ENCODE results near the gene WWOX. TPM values are rescaled to one million over a fixed set of nuclear protein-coding genes. Genes with fewer than 3 reads are reported as not detected.

The WWOX gene
- total RNA-seq, 1 experiment from 2014 or later, result 38.9 TPM

DNA sequence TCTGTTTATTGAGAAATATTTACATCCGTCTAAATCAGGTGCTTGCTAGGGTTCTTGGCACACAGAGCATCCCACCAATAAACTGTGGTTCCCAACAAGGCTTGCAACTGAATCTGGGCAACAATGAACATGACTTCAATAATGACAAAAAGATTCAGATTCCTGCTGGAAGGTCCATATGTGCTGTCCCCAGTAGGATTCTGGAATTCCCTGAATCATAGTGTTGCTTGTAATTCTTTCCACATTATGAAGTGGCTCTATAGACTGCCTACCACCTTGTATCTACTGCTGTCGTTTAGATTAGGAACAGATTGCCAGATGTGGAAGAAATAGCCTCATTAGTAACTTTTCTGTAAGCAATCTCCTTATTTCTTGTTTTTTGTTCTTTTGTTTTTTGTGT lies 265.9 kb downstream of the WWOX start:
- in situ Hi-C loops (cut with HindIII; ENCODE audit: low sequenced_read_pairs), result no loop called here

DNA sequence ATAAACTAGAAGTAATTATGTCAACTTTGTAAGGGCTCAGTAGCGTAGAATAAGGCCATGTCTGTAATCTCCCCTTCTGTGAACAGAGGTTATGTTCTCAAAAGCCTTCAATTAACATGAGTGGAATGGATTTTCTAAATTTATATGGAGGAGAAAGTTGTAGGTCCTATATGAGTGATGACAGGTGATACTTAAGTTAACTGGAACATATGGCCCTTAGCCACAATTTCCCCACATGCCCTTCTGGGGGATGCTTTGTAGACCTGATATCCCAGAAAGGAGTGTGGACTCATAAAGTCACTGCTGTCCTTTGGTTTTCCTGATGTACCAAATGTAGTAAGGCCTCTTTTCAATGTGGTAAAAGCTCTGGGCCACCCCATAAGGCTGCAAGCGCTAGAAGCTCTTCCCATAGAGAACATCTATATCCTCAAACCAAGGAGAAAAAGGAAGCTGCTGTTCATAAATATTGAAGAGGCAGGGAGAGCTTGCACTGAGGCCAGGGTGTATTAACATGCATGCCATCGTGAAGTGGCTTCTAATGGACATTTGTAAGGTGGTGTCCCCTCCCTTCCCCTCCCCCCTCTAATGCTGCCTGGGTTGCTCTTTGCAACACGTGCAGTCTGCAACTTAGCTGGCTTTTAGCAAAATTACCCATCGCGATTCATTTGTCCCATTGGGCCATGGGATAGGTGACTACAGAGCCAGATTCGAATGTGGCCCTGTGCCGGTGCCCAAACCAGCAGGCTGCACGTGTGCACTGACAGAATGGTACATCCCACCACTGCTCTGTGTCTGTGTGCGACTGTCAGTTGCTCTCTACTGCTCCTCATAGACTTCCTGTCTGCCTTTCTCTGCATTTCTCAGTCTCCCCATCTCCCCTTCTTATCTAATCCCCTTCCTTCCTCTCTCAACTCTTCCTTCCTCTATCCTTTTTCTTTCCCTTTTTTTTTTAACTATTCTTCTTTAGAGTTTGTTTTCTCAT lies 269.0 kb downstream of the WWOX start:
- in situ Hi-C loops (cut with HindIII; ENCODE audit: low sequenced_read_pairs), result no loop called here

More for the DNA sequence above, 265.9 kb downstream of the WWOX start:
- no peak for DNase-seq (ENCODE audit: low spot score)

DNA sequence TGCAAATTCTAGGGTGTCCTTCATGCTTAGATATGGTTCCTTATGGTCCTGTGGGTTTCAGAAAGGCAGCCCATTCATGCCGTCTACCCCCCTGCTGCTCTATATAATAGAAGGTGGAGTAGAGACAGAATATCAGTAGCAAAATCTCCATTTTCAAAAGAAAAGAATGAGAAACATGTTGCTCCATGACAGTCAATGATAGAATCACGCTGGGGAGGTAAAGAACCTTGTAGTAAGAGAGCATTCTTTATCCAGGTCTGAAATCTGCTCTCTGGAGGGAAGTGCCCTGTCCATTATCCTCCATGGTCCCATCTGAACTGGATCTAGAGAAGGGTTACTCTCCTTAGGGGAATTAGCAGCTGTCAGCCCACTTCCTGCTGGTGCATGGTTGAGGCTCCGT lies 272.8 kb downstream of the WWOX start:
- in situ Hi-C loops (cut with HindIII; ENCODE audit: low sequenced_read_pairs), result no loop called here
- DNase-seq (ENCODE audit: low spot score), result no peak

More for the DNA sequence above, 269.0 kb downstream of the WWOX start:
- no peak for DNase-seq (ENCODE audit: low spot score)

GRCh38 chr16:78375055-78375679 lies 275.7 kb downstream of the WWOX start:
- DNase-seq (ENCODE audit: low spot score), result no peak
- in situ Hi-C loops (cut with HindIII; ENCODE audit: low sequenced_read_pairs), result no loop called here

GRCh38 chr16:78376452-78376851 lies 277.0 kb downstream of the WWOX start:
- in situ Hi-C loops (cut with HindIII; ENCODE audit: low sequenced_read_pairs), result no loop called here
- DNase-seq (ENCODE audit: low spot score), result no peak

DNA sequence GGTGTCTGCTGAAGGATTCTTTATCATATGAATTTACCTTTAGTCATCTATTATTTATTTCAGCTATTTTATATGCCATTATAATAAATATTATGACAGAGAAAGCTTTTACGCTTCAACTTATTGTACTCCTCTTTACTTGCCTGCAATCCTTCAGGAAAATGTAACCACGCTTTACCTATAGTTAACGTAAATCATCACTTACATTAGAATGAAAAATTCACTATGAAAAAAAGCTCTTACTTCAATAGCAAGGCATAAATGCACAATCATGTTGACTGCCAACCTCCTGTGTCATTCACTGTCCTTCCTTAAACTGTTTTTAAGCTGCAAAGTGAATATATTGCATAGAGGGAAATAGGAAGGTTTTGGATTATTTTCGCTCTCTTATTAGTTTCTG lies 277.9 kb downstream of the WWOX start:
- in situ Hi-C loops (cut with HindIII; ENCODE audit: low sequenced_read_pairs), result no loop called here
- DNase-seq (ENCODE audit: low spot score), result no peak

GRCh38 chr16:78381060-78381459 lies 281.6 kb downstream of the WWOX start:
- no peak for DNase-seq (ENCODE audit: low spot score)
- in situ Hi-C loops (cut with HindIII; ENCODE audit: low sequenced_read_pairs), result no loop called here

DNA sequence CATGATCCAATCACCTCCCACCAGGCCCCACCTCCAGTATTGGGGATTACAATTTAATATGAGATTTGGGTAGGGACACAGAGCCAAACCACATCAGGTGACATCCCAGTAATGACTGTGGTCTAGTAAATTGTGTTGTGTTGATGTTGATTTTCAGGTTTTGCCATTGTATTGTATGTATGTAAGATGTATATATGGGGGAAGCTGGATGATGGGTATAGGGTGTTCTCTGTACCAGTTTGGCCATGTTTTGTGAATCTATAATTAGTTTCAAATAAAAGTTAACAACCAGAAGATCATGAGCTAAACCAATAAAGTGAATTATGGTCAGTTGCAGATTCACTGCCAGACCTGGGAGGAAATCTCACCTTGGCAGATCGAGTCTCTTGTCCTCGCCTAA lies 283.7 kb downstream of the WWOX start:
- no peak for DNase-seq (ENCODE audit: low spot score)
- in situ Hi-C loops (cut with HindIII; ENCODE audit: low sequenced_read_pairs), result no loop called here

DNA sequence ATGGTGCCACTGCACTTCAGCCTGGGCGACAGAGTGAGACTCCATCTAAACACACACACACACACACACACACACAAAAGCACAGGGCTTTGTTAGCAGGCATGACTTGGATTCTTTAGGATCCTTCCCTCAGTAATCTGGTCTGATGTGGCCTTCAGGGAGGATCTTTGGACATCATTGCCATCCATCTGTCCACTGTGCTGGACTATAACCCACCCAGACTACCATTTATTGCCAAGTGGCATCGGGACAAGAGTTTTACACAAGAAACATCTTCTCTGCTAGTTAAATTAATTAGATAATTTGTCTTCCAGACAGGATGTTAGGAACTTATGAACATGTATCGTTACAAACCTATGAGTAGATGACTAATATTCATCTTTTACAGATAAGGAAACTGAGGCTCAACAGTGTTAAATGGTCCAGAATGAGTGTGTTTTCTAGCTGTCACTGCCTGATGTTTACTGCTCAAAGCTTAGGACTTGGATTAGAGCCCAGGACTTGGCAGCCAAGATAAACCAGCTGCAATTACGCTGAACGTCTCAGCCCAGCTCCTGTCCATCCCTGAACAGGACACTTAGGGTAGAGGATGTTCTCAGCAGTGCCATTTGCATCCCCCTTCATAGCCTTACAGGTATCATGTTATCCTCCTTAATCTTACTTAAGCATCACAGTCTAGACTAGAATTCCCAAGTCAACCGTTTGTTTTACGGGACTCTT lies 285.8 kb downstream of the WWOX start:
- in situ Hi-C loops (cut with HindIII; ENCODE audit: low sequenced_read_pairs), result no loop called here
- no peak for DNase-seq (ENCODE audit: low spot score)

- DNase-seq (ENCODE audit: low spot score), result no peak
- in situ Hi-C loops (cut with HindIII; ENCODE audit: low sequenced_read_pairs), result no loop called here
These were observed 287.3 kb downstream of the WWOX start for GRCh38 chr16:78386557-78387324.

GRCh38 chr16:78389009-78389498 lies 289.6 kb downstream of the WWOX start:
- in situ Hi-C loops (cut with HindIII; ENCODE audit: low sequenced_read_pairs), result no loop called here
- no peak for DNase-seq (ENCODE audit: low spot score)

DNA sequence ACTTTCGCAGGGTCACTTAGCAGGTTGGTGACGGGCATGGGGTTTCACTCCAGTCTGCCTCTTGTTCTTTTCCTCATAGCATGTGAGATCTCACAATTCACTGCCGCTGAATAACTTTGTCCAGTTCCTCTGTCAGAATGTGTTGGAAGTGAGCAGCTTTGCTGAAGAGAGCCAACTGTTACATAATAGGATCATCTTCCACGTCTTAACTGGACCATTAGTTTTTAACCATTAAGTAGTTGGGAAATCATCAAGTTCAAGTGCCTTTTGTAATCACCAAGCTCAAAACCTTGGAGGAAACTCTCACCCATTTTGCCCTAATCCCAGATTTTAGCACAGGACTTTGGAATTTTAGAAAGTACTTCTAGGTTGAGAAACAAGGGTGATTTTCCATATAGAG lies 290.6 kb downstream of the WWOX start:
- DNase-seq (ENCODE audit: low spot score), result peak; percentile 60
- in situ Hi-C loops (cut with HindIII; ENCODE audit: low sequenced_read_pairs), result no loop called here

- peak; percentile 64 for DNase-seq (ENCODE audit: low spot score)
- in situ Hi-C loops (cut with HindIII; ENCODE audit: low sequenced_read_pairs), result no loop called here
These were observed 291.3 kb downstream of the WWOX start for GRCh38 chr16:78390508-78391324.

- in situ Hi-C loops (cut with HindIII; ENCODE audit: low sequenced_read_pairs), result no loop called here
- DNase-seq (ENCODE audit: low spot score), result no peak
These were observed 293.2 kb downstream of the WWOX start for GRCh38 chr16:78392585-78393195.

DNA sequence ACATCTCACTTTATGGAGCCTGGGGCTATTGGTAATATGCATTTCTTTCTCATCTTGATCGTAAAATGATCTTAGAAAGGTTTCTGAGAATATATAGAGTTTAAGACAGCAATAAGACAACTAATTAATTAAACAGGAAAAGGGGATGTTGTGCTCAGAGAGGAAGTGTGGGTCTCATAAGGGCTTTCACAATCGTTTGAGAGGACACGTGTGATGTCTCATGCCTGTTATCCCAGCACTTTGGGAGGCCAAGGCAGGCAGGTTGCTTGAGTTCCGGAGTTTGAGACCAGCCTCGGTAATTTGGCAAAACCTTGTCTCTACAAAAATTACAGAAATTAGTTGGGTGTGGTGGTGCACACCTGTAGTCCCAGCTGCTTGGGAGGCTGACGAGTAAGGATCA lies 295.6 kb downstream of the WWOX start:
- in situ Hi-C loops (cut with HindIII; ENCODE audit: low sequenced_read_pairs), result no loop called here
- no peak for DNase-seq (ENCODE audit: low spot score)

- DNase-seq (ENCODE audit: low spot score), result no peak
These were observed 296.6 kb downstream of the WWOX start for GRCh38 chr16:78396046-78396445.

DNA sequence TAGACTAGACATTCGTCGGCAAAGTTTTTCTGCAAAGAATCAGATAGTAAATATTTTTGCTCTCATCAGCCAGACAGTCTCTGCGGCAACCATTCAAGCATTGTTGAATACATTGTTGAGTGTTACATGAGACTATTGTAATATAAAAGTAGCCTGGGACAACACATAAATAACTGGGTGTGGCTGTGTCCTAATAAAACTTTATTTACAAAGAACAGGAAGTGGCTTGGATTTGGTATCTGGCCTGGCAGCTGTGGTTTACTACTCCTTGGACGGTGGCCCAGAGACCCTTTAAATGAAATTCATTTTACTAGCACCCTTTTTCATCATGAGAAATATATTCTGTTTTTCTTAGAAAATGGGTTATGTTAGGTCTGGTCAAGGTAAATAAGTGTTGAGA lies 297.2 kb downstream of the WWOX start:
- in situ Hi-C loops (cut with HindIII; ENCODE audit: low sequenced_read_pairs), result no loop called here
- no peak for DNase-seq (ENCODE audit: low spot score)

More at GRCh38 chr16:78396046-78396445, 296.6 kb downstream of the WWOX start:
- in situ Hi-C loops (cut with HindIII; ENCODE audit: low sequenced_read_pairs), result no loop called here

- in situ Hi-C loops (cut with HindIII; ENCODE audit: low sequenced_read_pairs), result no loop called here
These were observed 299.9 kb downstream of the WWOX start for GRCh38 chr16:78399384-78399783.

More at GRCh38 chr16:78399384-78399783, 299.9 kb downstream of the WWOX start:
- DNase-seq (ENCODE audit: low spot score), result no peak

Data from G401 (cell line).